Glomerular visceral epithelial cell (primary cell): Measurements from ENCODE around the gene RALGDS.

Experiments
- DNase-seq: peaks from one replicate; pipeline ENCODE4 v3.0.0-alpha.2; 2016; ENCODE audit errors: extremely low spot score

Gene RALGDS

GRCh38 chr9:133134388-133135145 is 13.5 kb upstream of the RALGDS start:
- no peak for DNase-seq

GRCh38 chr9:133133681-133134387 is 12.8 kb upstream of the RALGDS start:
- peak; percentile 97 for DNase-seq

GRCh38 chr9:133132174-133132573 is 11.1 kb upstream of the RALGDS start:
- DNase-seq, result no peak

- no peak for DNase-seq
These were observed 10.5 kb upstream of the RALGDS start for GRCh38 chr9:133131506-133131905.

- no peak for DNase-seq
These were observed 9.7 kb upstream of the RALGDS start for GRCh38 chr9:133130685-133131244.

- DNase-seq, result no peak
These were observed 8.2 kb upstream of the RALGDS start for GRCh38 chr9:133129001-133129795.

- DNase-seq, result no peak
These were observed 7.1 kb upstream of the RALGDS start for GRCh38 chr9:133128152-133128551.

GRCh38 chr9:133127340-133127981 is 6.4 kb upstream of the RALGDS start:
- peak; percentile 75 for DNase-seq

- no peak for DNase-seq
These were observed 5.8 kb upstream of the RALGDS start for GRCh38 chr9:133126697-133127339.

- DNase-seq, result no peak
These were observed 5.1 kb upstream of the RALGDS start for GRCh38 chr9:133125941-133126696.

- DNase-seq, result no peak
These were observed 3.9 kb upstream of the RALGDS start for GRCh38 chr9:133124907-133125275.

GRCh38 chr9:133124123-133124906 is 3.3 kb upstream of the RALGDS start:
- no peak for DNase-seq

- DNase-seq, result no peak
These were observed 2.0 kb upstream of the RALGDS start for GRCh38 chr9:133122935-133123611.

GRCh38 chr9:133122605-133122934 is 1.5 kb upstream of the RALGDS start:
- no peak for DNase-seq

GRCh38 chr9:133121915-133122550 is 993 bp upstream of the RALGDS start:
- no peak for DNase-seq

- DNase-seq, result no peak
These were observed 391 bp downstream of the RALGDS start for GRCh38 chr9:133120501-133121197.

GRCh38 chr9:133119846-133120500 is 1.1 kb downstream of the RALGDS start:
- no peak for DNase-seq
